IPS-18c (cell line): ENCODE measurements around the gene GFAP.

Source experiments
- H3K4me3 ChIP-seq: 2 replicates; pipeline ENCODE4 v1.7.0; 2013; ENCODE audit warnings: low read depth, mild to moderate bottlenecking, low read length, moderate library complexity; ENCODE audit not compliant: insufficient read depth
- H3K9me3 ChIP-seq: one replicate; pipeline ENCODE4 v1.6.1; 2013; ENCODE audit warnings: mild to moderate bottlenecking, low read length, moderate library complexity; ENCODE audit not compliant: control insufficient read depth, insufficient read depth

Gene GFAP

DNA sequence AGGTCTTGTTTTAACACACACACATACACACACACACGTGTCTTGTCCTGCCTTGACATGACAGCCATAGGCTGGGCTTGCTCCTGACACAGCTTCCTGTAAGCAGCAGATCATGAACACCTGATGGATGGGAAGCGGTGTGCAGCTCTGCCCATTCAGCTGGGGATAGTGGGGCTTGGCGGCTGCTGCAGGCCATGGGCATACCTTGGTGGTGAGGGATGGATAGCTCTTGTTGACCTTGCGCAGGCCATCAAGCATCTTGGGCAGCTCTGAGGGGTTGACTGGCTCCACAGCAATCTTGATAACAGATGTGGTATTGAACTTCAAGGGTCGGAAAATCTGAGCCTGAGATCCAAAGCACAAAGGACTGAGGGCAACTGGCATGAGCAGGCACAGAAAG lies 55.6 kb downstream of the GFAP start:
- Histone ChIP-seq H3K4me3 (no peak overlapping the region), H3K9me3 (no peaks in the 10 kb centered on the region)

DNA sequence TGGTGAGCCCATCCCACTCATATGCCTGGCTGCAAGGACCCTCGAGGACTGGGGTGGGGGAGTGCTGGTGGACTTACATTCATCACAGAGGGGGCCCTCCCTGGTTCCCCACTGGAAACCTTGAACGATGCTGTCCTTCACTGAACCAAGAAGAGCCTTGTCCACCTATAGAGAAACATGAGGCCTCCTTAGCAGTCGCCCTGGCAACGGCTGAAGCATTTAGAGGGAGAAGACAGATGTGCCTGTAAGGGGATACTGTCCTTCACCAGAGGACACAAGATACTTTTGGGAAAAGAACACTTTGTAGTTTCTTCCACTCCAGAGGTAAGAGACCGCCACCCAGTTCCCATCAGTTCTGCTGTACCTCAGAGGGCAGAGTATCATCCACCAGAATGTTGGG lies 61.1 kb downstream of the GFAP start:
- Histone ChIP-seq H3K4me3 (no peak overlapping the region), H3K9me3 (no peaks in the 10 kb centered on the region)
